Effector memory CD4-positive, alpha-beta T cell (primary cell): Measurements from ENCODE around the gene SMPD1.
"Not testable (repeated sequence)": the region's sequence is repeated elsewhere in the genome, so short reads cannot be mapped to it uniquely, and the experiment has no call there.

Experiments
- DNase-seq, 3 donors: peaks; one replicate each; pipeline ENCODE4 v3.0.0-alpha.2; 2020
- H3K27ac ChIP-seq: 2 replicates; pipeline ENCODE4 v1.7.0; 2013; ENCODE audit warnings: mild to moderate bottlenecking, low read length, moderate library complexity; ENCODE audit not compliant: insufficient read depth, poor library complexity, severe bottlenecking
- H3K27me3 ChIP-seq: replicated peaks from 2 replicates; pipeline ENCODE4 v1.7.0; 2013; ENCODE audit warnings: mild to moderate bottlenecking, low read length; ENCODE audit not compliant: insufficient read depth, control insufficient read depth, poor library complexity, severe bottlenecking
- H3K36me3 ChIP-seq: 2 replicates; pipeline ENCODE4 v1.7.0; 2013; ENCODE audit warnings: mild to moderate bottlenecking, low read length, moderate library complexity; ENCODE audit not compliant: control insufficient read depth, insufficient read depth
- H3K4me1 ChIP-seq: 2 replicates; pipeline ENCODE4 v1.7.0; 2013; ENCODE audit warnings: low read length, mild to moderate bottlenecking; ENCODE audit not compliant: control insufficient read depth, insufficient read depth, poor library complexity, severe bottlenecking
- H3K4me3 ChIP-seq: 2 replicates; pipeline ENCODE4 v1.7.0; 2013; ENCODE audit warnings: low read length, low read depth, mild to moderate bottlenecking; ENCODE audit not compliant: insufficient read depth, poor library complexity, severe bottlenecking
- H3K9me3 ChIP-seq: 2 replicates; pipeline ENCODE4 v1.7.0; 2013; ENCODE audit warnings: mild to moderate bottlenecking, low read length, moderate library complexity; ENCODE audit not compliant: control insufficient read depth

The SMPD1 gene

DNA sequence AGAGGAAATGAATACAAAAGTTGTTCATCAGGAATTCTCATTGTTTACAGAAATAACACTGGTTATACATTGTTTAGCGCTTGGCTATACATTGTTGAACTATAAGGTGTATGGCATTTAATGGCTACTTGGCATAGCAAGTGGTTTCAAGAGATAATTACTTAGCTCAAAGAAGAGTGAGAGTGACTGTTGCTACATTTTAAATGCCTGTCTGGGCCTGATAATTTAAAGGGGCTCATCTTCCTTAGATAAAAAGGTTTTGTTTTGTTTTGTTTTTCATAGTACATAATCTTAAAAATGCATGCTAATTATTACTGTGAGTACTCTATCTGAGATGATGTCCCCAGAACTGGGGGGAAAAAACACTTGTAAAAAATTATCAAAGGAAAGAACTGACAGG, 1.5 kb upstream of the SMPD1 start:
- Histone ChIP-seq H3K36me3 (no peaks in the 10 kb centered on the region), H3K27me3 (no peaks in the 10 kb centered on the region), H3K4me1 (peaks cover 30% of the 10 kb centered on the region), H3K27ac (peak overlapping the region; percentile 85), H3K9me3 (no peaks in the 10 kb centered on the region), H3K4me3 (no peak overlapping the region)
- no peak for DNase-seq

DNA sequence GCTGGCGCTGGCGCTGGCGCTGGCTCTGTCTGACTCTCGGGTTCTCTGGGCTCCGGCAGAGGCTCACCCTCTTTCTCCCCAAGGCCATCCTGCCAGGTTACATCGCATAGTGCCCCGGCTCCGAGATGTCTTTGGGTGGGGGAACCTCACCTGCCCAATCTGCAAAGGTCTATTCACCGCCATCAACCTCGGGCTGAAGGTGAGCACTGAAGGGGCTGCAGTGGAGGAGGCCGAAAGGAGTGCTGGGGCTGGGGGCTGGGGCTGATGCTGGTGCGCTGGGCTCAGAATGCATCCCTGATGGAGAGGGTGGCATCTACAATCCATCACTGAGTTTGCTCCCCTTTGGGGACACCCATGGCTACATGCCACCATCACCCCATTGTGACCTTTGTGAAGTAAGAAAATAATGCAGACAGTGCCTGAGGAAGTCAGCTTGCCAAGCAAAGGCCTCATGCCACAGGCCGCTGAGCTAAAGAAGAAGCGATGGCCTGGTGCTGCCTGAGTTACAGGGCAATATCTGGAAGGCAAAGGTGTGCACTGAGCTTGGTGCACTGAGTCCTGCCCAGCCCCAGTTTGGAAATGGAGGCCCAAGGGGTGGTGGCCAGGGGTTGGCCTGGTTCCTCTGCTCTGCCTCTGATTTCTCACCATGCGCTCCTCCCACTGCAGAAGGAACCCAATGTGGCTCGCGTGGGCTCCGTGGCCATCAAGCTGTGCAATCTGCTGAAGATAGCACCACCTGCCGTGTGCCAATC, 620 bp downstream of the SMPD1 start:
- Histone ChIP-seq H3K27ac (peak overlapping the region; percentile 85), H3K27me3 (no peaks in the 10 kb centered on the region), H3K9me3 (no peaks in the 10 kb centered on the region), H3K36me3 (peaks cover 17% of the 10 kb centered on the region), H3K4me1 (peaks cover 30% of the 10 kb centered on the region), H3K4me3 (peak overlapping the region; percentile 74)
- no peak for DNase-seq

DNA sequence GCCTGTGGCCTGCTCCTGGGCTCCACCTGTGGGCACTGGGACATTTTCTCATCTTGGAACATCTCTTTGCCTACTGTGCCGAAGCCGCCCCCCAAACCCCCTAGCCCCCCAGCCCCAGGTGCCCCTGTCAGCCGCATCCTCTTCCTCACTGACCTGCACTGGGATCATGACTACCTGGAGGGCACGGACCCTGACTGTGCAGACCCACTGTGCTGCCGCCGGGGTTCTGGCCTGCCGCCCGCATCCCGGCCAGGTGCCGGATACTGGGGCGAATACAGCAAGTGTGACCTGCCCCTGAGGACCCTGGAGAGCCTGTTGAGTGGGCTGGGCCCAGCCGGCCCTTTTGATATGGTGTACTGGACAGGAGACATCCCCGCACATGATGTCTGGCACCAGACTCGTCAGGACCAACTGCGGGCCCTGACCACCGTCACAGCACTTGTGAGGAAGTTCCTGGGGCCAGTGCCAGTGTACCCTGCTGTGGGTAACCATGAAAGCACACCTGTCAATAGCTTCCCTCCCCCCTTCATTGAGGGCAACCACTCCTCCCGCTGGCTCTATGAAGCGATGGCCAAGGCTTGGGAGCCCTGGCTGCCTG, 1.4 kb downstream of the SMPD1 start:
- Histone ChIP-seq H3K27me3 (no peaks in the 10 kb centered on the region), H3K36me3 (peaks cover 20% of the 10 kb centered on the region), H3K27ac (peak overlapping the region; percentile 85), H3K4me3 (no peak overlapping the region), H3K9me3 (no peaks in the 10 kb centered on the region), H3K4me1 (peaks cover 30% of the 10 kb centered on the region)
- no peak for DNase-seq

DNA sequence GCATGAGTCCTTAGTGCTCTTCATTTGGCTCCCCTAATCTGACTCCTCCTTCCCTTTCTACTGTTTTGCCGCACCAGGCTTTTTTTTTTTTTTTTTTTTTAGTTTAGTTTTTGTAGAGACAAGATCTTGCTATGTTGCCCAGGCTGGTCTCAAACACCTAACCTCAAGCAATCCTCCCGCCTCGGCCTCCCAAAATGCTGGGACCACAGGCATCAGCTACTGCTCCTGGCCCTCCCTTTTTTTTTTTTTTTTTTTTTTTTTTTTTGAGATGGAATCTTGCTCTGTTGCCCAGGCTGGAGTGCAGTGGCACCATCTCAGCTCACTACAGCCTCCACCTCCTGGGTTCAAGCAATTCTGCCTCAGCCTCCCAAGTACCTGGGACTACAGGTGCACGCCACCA, 2.0 kb downstream of the SMPD1 start:
- H3K36me3 ChIP-seq = peaks cover 25% of the 10 kb centered on the region
- peak overlapping the region; percentile 2 for H3K27ac ChIP-seq
- not testable (repeated sequence) for H3K27me3 ChIP-seq, DNase-seq, H3K9me3 ChIP-seq, H3K4me3 ChIP-seq
- H3K4me1 ChIP-seq = peaks cover 30% of the 10 kb centered on the region

DNA sequence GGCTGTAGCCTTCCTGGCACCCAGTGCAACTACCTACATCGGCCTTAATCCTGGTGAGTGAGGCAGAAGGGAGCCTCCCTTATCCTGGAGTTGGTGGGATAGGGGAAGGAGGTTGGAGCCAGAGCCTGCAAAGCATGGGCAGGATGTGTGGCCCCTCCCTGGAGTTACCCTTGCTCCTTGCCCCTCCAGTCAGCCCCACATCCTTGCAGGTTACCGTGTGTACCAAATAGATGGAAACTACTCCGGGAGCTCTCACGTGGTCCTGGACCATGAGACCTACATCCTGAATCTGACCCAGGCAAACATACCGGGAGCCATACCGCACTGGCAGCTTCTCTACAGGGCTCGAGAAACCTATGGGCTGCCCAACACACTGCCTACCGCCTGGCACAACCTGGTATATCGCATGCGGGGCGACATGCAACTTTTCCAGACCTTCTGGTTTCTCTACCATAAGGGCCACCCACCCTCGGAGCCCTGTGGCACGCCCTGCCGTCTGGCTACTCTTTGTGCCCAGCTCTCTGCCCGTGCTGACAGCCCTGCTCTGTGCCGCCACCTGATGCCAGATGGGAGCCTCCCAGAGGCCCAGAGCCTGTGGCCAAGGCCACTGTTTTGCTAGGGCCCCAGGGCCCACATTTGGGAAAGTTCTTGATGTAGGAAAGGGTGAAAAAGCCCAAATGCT, 3.9 kb downstream of the SMPD1 start:
- no peak overlapping the region for H3K27ac ChIP-seq
- peaks cover 25% of the 10 kb centered on the region for H3K36me3 ChIP-seq
- no peak for DNase-seq
- H3K4me3 ChIP-seq = no peak overlapping the region
- H3K9me3 ChIP-seq = no peaks in the 10 kb centered on the region
- H3K4me1 ChIP-seq = peaks cover 29% of the 10 kb centered on the region
- H3K27me3 ChIP-seq = no peaks in the 10 kb centered on the region

DNA sequence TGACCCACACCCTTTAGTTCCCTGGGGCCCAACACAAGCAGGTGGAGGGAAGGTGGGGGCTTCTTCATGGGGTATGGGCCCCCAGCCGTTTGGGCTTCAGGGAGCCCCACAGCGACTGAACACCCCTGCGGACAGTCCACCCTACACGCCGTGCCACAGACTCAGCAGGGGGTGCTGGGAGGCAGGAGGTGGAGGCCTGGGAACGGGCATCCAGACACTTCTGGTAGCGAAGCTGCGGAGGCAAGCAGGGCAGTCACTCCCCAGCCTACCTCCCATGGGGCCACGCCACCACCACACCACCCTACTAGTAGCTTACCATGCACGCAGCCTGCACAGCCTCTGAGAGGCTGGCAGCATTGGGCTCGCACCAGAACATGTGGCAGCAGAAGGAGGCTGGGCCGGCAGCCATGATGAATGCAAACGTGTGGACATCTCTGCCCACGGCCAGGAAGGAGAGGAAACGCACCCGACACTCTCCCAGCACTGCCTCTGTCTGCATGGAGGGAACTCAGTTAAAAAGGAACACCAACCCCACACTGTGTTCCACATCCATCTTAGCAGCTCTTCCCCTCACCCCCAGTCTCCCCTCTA, 5.3 kb downstream of the SMPD1 start:
- Histone ChIP-seq H3K4me3 (no peak overlapping the region), H3K27ac (no peak overlapping the region), H3K4me1 (peaks cover 22% of the 10 kb centered on the region), H3K27me3 (no peaks in the 10 kb centered on the region), H3K9me3 (no peaks in the 10 kb centered on the region), H3K36me3 (peaks cover 28% of the 10 kb centered on the region)
- no peak for DNase-seq

DNA sequence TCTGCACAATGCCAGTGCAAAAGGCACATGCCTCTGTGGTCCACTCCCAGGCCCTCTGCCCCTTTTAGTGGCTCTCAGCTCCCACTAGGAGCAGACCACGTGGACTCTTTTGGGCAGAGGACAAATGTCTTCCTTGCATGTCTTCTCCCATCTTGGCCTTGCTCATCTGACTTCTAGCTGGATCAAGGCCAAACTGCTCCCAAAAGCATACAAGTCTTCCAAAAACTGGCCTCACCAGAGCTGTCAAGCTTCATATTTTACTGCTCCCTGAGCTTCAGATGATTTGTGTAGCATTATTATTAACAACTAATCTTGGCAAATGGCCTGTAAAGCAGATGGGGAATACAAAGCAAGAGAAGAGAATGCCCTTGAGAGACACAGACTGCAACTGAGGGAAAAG, 6.9 kb downstream of the SMPD1 start:
- Histone ChIP-seq H3K36me3 (peaks cover 29% of the 10 kb centered on the region), H3K27me3 (no peaks in the 10 kb centered on the region), H3K27ac (no peak overlapping the region), H3K4me3 (no peak overlapping the region), H3K9me3 (no peaks in the 10 kb centered on the region), H3K4me1 (peaks cover 23% of the 10 kb centered on the region)
- no peak for DNase-seq

DNA sequence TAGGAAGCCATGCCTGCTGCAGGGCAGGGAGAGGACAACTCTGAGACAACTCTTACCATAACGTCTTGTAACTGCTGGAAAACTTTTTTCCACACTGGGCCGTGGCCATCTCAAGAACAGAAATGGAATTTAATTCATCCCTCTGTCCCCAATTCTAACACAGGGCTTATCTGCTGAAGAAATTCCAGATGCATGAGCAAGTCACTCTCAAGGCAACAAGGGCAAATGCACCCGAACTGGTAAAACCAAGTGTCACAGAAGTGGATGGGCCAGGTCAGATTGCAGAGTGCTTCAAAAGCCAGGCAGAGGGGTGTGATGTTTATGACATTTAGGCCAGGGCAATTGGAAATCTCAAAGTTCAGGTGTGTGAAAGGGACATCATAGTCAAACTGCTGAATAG, 7.4 kb downstream of the SMPD1 start:
- Histone ChIP-seq H3K4me3 (no peak overlapping the region), H3K9me3 (no peaks in the 10 kb centered on the region), H3K36me3 (peaks cover 29% of the 10 kb centered on the region), H3K27ac (no peak overlapping the region), H3K27me3 (no peaks in the 10 kb centered on the region), H3K4me1 (peaks cover 28% of the 10 kb centered on the region)
- no peak for DNase-seq

DNA sequence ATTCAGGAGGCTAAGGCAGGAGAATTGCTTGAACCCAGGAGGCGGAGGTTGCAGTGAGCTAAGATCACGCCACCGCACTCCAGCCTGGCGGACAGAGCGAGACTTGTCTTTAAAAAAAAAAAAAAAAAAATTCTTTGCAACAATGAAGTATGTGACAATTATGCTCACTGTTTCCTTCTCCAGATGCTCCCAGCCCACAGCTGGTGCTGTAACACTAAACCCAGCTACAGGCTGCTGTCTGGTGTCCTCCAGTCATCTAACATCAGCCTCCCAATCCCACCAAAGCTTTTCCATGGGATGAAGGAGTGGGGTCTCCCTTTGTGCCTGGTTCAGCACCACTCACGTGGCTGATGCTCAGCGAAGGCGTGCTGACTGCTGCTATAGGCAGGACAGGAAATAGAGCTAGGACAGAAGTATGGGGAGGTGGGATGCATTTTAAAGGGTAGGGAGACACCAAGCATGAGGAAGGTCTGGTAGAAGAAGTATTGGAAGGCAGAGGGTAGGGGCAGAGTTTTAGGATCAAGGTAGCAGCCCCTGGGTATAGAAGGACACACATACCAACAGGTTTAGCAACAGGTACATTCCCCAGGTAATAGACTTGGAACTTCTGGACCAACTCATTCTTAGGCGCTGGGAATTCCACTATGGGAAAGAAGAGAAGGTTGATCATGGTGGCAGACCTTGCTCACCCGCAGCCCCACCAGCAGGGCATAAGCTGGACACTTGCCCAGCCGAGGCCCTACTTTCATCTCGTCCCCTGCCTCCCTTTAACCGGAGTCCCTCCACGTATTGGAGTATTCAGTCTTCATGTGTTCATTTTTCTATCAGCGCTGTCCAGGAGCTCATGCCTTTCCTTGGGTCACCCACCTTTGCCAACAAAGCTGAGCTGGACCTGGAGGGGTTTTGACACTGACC, 10.4 kb downstream of the SMPD1 start:
- no peak for DNase-seq
- H3K4me3 ChIP-seq = no peak overlapping the region
- peaks cover 14% of the 10 kb centered on the region for H3K36me3 ChIP-seq
- H3K9me3 ChIP-seq = no peaks in the 10 kb centered on the region
- peak overlapping the region; percentile 6 for H3K27ac ChIP-seq
- peaks cover 52% of the 10 kb centered on the region for H3K4me1 ChIP-seq
- no peaks in the 10 kb centered on the region for H3K27me3 ChIP-seq
